Skin of body (tissue), 2 donors: ENCODE results near the gene PRPS1. TPM values are rescaled to one million over a fixed set of nuclear protein-coding genes. Genes with fewer than 3 reads are reported as not detected.
"Not testable (repeated sequence)": the region's sequence is repeated elsewhere in the genome, so short reads cannot be mapped to it uniquely, and the experiment has no call there.

Source experiments
- DNase-seq: peaks from one replicate; lab custom pipeline; 2025; lab: John Stamatoyannopoulos, UW
- total RNA-seq: library from RNA; depleted of rRNA; stranded (reverse); fragments of >200 nt; gene quantifications from one replicate; pipeline ENCODE4 v1.2.3, GENCODE V29; 2014

The PRPS1 gene
- total RNA-seq: 14.3 TPM

DNA sequence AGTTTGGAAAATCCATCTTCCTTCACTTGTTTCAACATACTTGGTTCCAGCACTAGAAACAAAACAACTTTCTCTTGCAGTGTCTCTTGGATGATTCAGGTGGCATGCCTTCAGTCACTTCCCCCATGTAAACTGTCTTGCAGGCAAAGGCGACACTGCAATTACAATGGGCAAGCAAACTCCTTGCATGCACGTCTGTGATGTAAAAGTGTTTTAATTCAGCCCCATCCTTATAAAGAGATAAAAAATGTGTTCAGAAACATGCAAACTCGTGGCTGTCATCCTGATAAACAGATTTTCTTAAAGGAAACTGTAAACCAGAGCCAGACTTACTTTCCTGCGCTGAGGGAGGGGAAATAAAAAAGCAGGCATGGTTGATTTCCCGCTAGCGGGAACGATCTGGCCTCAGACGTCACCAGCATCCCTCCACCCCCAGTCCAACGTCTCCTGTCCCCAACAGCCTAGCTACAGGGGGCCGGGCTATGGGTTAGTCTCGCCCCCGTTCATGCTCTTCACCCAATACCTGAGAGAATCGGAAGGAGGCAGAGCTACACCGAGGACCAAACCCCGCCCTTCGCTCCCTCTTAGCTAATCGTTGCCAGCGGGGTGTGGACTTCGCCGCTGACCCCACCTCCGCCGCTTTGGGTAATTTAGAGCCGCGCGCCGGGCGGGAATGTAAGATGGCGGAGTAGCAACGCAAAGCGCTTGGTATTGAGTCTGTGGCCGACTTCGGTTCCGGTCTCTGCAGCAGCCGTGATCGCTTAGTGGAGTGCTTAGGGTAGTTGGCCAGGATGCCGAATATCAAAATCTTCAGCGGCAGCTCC lies at the start of gene PRPS1:
PRPS1 (plus strand) TSS at position 673 of the 824 bp plus-strand sequence; CDS start at position 792, 119 bp downstream.
- peak; percentile 93 for DNase-seq

DNA sequence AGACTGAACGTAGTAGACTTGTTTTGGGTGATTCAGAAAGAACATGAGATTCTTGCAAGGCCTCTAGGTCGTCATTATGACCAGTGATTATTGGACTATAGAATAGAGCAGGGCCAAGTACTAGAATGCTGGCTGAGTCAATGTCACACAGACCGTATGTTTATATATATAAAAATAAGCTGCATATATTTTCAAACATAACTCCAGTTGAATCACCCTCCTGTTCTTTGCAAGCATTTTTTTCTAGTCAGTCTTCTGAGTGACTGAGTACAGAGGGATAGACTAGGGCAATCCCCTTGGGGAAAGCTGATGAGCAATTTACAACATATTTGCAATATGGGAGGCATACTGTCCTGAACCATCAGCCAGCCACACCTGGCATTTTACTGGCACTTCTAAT lies 48.4 kb upstream of the PRPS1 start:
- no peak for DNase-seq

DNA sequence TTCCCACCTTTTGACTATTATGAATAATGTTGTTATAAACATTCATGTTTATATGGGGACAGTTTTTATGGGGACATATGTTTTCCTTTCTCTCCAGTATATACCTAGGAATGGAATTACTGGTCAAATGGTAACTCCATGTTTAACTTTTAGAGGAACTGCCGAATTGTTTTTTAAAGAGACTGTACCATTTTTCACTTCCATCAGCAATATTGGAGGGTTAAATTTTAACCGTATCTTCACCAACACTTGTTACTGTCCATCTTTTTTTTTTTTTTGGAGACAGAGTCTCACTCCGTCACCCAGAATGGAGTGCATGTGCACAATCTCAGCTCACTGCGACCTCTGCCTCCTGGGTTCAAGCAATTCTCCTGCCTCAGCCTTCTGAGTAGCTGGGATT lies 46.4 kb upstream of the PRPS1 start:
- DNase-seq: no peak

DNA sequence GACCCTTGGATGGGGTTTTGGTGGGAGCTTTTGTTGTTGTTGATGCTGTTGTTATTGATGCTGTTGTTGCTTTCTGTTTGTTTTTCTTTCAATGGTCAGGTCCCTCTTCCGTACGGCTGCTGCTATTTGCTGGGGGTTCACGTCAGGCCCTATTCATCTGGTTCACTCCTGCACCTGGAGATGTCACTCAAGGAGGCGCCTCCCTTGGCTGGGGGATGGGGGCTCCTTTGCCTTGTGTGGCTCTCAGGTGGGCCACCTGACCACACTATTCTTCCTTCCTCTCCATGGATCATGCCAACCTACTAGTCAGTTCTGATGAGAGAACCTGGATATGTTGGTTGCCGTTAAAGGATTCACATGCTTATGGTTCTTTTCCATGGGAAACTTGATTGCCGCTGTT lies 39.1 kb upstream of the PRPS1 start:
- no peak for DNase-seq

DNA sequence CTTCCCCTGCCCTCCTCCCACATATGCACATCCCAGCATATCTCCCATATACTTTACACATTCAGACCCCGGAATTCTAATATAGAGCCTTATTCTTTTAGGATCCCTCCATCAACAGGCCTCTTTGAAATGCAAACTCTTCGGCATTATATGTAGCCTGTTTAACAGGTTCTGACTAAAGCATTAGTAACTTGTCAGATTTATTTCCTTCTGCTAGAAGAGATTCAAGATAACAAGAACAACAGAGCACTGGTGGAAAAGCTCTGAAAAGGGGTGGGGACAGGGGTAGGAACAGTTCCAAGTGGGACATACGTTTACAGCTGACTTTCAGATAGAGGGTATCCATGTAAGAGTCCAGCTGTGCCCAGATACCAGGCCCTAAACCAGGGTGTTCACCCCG lies 31.7 kb upstream of the PRPS1 start:
- DNase-seq: no peak

DNA sequence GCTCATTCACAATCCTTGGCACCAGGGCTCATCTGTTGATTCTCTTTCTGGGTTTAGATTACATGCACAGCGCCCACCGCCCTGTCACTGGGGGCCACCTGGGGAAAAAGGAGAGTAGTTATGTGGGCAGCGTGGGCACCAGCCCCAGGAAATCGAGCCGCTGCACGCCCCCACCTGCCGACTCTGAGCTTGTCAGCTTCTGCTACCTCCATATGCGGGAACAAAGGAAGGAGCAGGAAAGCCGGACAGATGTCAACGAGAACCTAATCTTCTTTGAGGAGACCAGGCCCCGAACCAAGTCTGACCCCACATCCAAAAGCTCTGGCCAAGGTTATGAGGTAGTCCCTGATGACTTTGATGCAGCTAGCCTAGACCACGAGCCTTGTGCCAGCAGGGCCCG lies 31.0 kb upstream of the PRPS1 start:
- no peak for DNase-seq

DNA sequence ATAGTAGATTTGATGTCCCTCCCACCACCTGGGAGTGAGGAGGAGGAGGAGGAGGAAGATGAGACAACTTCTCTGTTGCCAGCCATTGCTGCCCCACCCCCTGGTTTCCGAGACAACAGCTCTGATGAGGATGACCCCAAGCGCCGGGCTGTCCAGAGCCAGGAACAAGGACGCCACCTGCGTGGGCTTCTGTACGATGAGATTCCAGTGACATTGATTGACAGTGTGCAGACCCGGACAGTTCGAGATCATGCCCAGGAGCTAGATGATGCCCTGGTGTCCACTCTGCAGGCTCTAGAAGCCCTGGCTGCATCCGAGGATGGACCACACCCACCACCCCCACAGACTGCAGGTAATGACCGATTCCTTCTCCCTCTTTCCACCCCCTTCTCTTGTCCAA lies 30.5 kb upstream of the PRPS1 start:
- DNase-seq: no peak

DNA sequence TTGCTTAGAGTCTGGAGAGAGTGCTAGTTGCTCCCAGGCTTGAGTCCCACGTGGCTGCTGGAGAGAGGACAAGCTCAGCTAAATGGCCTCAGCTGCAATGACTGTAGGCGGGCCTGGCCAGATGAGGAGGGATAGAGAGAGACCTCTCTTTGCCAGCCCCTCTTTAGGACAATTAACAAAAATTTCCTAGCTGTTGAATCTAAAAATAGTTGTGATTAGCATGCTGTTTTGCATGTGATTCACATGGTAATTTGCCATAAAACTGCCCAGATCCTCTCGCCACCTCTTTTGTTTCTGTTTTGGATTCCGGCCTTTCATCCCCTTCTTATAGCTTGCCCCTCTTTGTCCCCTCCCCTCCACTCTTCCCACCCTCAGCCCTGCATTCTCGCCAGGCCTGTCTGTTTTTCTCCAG lies 28.9 kb upstream of the PRPS1 start:
- DNase-seq: no peak

DNA sequence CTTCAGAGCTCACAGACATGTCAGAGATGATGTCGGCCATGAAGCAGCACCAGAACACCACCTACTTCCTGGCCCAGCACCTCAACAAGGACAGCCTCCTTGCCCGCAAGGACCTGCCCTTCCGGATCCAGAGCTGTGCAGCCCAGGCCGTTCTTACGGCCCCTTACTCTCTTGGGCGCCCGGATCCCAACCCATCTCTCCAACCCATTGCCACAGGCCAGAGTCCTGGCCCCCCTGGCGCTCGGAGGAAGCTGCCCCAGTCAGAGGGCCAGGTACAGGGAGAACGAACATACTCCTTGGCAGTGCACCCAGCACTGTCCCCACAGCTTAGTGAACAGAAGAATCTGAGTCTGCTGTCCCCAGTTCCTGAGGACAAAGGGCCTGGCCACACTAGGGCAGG lies 27.9 kb upstream of the PRPS1 start:
- DNase-seq: no peak

DNA sequence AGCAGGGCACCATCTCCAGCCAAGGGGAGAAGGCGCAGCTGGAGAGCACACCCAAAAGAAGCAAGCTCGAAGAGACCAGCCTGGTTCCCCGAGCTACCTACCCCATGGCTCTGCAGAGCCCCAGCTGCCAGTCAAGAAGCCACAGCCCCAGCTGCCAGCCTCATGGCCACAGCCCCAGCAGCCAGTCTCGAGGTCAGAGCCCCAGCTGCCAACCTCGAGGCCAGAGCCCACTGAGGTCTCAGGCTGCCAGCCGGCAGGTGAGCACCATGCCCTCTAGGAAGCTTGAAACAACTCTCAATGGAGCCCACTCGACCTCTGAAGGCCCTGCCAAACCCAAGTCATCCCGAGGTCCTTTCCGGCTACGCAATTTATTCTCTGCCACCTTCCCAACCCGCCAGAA lies 27.0 kb upstream of the PRPS1 start:
- DNase-seq: no peak

DNA sequence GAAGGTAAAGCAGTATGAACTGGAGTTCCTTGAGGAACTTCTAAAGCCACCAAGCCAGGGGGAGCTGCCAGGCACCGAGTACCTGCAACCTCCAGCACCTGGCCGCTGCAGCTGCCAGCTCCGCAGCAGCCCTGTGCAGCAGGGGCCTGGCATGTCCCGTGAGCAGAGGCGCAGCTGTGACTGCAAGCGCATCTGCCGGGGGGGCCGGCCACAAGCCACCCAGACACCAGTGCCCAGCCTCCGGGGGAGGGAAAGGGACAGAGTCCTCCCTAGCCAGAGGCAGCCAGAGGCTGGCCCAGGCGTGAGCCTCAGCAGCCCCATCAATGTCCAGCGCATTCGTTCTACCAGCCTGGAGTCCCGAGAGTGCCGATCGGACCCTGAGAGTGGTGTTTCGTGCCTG lies 26.6 kb upstream of the PRPS1 start:
- no peak for DNase-seq

DNA sequence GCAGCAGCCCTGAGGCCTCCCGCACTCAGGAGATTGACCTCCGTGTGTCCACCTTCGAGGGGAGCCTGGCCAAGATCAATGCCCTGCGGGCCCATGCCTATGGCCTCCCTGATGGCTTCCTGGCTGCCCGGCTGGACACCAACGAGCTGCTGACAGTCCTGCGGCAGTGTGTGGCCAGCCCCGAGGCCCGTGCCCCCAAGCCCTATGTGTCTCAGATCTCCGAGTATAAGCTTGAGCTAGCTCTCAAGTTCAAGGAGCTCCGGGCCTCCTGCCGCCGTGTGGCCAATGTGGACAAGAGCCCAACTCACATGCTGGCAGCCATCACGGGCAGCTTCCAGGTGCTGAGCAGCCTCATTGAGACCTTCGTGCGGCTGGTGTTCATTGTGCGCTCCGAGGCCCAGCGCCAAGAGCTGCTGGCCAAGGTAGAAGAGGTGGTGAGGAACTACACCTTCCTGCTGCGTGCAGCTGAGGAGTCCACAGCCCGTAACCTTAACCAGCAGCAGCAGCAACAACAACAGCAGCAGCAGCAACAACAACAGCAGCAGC lies 25.5 kb upstream of the PRPS1 start:
- no peak for DNase-seq

DNA sequence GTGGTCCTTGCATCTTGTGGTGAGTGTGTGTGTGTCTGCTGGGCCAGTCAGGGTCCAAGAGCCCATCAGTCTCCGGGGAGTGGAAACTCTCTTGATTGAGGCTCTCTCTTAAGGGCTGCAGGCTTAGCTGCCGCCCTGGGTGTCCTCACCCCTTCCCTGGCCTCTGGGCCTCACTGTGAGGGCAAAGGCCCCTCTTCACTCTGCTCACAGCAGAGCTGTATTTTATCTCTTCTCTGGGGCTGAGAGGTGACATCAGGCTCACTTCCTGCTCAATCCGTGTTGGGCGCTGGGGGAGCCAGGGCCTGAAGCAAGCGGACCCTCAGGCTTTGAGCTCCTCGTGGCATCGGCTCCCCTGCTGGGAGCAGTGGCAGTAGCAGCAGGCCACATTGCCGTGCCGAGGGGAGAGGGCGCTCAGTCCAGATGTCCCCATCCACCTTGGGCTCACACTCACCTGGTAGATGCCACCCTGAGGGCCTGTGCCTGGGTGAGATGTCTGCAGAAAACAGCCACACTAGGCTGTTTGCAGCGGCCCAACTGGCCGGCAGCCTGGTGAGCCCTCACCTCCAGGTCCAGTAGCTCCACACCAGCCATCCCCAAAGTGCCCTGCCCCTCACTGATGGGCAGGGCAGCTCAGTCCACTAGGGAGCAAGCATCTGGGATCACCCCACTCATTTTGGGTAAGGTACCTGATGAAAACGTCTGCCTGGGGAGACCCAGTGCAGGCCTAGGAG lies 24.7 kb upstream of the PRPS1 start:
- DNase-seq: no peak

DNA sequence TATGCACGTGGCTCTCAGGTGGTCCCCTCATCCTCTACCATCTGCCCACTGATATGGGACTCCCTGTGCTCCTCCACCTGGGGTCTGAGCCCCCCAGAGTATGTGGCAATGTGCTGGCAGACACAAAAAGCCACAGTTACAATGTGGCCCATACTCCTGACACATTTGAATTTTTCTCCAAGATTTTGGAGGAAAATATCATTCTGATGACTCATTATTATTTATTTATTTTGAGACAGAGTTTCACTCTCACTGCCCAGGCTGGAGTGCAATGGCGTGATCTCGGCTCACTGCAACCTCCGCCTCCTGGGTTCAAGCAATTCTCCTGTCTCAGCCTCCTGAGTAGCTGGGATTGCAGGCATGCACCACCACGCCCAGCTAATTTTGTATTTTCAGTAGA lies 19.2 kb upstream of the PRPS1 start:
- DNase-seq: not testable (repeated sequence)

DNA sequence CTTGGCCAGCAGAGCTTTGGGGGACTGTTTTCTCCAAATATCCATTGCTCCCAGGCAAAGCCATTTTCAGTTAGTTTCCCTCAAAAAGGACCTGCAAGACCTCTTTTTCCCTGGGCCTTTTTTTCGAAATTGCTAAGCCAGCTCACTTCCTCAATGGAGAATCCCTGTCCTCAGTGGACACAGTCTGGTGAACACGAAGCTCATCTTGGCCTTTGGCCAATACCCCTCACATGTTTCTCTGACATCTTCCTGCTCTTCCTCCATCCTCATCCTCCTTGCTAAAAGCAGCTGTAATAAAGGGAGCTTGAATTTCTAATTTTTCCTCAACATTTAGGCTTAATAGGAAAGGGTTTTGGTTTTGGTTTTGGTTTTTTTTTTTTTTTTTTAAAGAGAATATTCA lies 17.6 kb upstream of the PRPS1 start:
- DNase-seq: no peak

DNA sequence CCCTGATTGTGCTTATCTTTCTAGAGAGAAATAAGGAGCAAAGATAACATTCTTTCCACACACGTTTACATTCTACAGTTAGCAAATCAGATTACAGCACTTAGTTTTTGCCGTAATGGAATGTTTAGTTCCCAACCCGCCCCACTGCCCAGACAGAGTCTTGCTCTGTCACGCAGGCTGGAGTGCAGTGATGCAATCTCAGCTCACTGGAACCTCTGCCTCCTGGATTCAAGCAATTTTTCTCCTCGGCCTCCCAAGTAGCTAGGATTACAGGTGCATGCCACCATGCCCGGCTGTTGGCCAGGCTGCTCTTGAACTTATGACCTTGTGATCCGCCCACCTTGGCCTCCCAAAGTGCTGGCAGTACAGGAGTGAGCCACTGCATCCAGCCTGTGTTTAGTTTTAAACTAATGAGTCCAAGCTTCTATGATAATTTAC lies 8.4 kb upstream of the PRPS1 start:
- no peak for DNase-seq

DNA sequence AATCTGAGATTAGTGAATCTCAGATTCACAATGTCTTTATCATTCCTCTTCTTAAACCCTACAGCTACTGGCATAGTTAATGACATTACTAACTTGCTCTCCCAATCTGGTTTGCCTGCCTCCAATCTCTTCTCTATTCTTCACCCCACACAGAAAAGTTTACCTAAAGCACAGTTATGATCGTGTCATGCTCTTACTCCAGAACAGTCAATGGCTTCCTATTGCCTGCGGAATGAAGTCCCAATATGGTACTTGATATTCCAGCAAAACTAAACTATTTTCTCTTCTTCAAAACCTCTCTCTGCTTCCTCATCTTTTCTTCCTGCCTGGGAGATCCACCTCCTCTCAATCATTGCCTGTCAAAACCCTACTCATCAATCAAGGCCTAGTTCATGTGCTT lies 3.4 kb upstream of the PRPS1 start:
- DNase-seq: no peak

DNA sequence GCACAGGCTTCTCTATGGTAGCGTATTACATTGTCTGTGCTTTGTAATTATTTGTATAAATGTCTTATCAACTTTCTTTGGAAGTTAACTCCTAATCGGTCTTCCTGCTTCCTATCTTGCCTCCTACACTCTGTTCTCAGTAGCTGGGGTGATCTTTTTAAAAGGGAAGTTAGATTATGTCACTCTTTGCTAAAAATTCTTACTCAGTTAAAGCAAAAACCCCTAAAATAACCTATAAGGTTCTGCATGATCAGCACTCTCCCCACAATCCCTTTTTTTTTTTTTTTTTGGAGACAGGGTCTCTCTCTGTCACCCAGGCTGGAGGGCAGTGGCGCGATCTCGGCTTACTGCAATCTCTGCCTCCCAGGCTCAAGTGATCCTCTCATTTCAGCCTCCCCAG lies 2.6 kb upstream of the PRPS1 start:
- DNase-seq: no peak

DNA sequence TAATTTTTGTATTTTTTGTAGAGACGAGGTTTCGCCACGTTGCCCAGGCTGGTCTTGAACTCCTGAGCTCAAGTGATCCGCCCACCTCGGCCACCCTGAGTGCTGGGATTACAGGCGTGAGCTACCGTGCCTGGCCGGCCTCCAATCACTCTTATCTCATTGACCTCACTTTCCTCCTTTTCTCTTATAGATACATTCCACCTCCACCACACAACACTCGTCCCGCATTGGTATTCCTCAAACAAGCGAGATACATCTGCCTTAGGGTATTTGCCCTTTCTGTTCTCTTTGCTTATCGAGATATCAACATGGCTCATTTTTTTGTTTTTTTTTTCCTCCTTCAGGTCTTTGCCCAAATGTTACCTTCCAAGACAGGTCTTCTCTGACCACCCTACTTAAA lies 1.8 kb upstream of the PRPS1 start:
- no peak for DNase-seq

DNA sequence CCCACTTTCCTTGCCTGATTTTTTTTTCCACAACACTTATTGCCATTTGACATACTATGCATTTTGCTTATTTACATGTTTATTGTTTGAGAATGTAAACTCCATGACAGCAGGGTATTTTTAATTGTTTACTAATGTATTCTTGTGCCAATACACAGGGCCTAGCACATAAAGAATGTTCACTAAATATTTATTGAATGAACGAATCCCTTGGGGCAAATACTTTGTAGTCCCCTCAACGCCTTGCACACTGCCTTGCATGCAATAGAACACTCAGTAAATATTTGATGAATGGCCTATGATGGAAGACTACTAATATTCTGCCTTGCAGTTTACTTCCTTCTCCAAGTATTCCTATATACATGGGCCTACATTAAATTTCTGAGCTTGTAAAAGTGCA lies 1.4 kb upstream of the PRPS1 start:
- DNase-seq: no peak

DNA sequence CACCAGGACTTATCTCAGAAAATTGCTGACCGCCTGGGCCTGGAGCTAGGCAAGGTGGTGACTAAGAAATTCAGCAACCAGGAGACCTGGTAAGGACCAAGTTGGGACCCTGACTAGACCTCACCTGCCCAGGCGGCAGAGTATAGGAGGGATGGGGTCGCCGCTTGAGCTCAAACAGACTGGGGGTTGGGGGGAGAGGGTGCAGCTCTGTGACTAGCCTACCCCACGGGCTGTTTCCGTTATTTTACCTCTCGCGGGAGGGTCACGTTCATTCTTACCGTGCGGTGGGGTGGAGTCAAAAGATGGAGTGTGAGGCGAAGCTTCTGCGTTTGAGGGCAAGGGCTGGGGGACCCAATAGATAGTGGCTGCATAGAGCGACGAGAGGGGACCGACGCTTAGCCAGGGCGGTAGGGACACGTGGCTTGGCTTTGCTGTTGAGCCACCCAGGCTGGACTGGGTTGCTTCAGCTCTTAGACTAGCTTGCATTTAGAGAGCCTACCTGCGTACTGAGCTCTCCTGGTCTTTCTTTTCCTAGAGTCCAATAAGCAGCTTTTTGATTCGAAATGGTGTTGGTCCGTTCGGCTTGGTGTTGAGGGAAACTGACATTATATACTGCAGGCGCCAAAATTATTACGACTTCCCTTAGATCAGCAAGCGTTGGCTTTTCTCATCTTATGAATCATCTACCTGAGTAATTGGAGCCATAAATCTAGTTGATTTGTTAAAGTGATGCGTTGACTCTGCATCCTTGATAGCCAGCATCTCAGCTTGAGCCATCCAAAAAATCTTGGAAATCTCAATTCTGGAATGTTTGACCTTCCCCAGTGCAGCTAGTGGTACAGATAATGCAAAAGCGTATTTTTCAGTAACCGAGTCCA lies 591 bp downstream of the PRPS1 start:
- DNase-seq: no peak

DNA sequence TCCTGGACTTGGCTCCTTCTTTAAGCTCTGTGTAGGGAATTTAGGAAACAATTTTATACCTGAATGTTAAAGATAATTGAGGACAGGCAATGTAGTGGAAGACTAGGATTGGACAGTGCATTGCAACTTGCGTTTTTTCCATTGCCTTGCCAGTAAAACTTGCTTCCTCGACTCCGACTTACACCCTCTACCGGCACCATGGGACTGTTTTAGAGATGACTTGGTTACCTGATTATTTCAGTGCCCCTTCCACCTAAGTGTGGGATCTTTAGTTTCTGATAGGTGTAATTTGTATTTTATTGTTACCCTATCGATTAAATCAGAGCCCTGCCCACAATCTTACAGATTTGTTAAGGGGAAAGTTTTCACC lies 1.2 kb downstream of the PRPS1 start:
- DNase-seq: no peak
